Measurements from ENCODE around the gene GNB1.

DNA sequence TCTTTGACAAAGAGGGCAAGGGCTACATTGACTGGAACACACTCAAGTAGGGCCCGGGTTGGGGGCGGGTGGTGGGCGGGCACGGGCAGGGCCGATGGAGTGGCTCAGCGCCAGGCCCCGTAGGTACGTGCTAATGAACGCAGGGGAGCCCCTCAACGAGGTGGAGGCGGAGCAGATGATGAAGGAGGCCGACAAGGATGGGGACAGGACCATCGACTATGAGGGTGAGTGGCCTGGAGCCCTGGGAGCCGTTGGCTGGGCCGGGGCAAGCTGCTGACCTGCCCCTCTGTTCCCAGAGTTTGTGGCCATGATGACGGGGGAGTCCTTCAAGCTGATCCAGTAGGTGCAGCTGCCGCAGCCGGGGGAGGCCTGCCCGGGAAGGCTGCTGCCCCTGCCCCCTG, 26.0 kb upstream of the GNB1 start:
- TF ChIP-seq, protein P1, sequence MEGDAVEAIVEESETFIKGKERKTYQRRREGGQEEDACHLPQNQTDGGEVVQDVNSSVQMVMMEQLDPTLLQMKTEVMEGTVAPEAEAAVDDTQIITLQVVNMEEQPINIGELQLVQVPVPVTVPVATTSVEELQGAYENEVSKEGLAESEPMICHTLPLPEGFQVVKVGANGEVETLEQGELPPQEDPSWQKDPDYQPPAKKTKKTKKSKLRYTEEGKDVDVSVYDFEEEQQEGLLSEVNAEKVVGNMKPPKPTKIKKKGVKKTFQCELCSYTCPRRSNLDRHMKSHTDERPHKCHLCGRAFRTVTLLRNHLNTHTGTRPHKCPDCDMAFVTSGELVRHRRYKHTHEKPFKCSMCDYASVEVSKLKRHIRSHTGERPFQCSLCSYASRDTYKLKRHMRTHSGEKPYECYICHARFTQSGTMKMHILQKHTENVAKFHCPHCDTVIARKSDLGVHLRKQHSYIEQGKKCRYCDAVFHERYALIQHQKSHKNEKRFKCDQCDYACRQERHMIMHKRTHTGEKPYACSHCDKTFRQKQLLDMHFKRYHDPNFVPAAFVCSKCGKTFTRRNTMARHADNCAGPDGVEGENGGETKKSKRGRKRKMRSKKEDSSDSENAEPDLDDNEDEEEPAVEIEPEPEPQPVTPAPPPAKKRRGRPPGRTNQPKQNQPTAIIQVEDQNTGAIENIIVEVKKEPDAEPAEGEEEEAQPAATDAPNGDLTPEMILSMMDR (IDR thresholded peaks at IDR 0.05): no peak
- TF ChIP-seq POLR2A (IDR thresholded peaks at IDR 0.05): no peak
